Esophagus muscularis mucosa (tissue), 4 donors: ENCODE measurements around the gene PSORS1C1. TPM values are rescaled to one million over a fixed set of nuclear protein-coding genes. Genes with fewer than 3 reads are reported as not detected.
"Not testable (repeated sequence)": the region's sequence is repeated elsewhere in the genome, so short reads cannot be mapped to it uniquely, and the experiment has no call there.

Experiments used
- DNase-seq: peaks from one replicate; pipeline ENCODE4 v3.0.0-alpha.2; 2017; ENCODE audit errors: extremely low spot score
- H3K27ac ChIP-seq, 4 donors: fragments of 200-600 bp; sonication (generic); replicated peaks in 1 of 4; 1 replicate in 3 of 4; 2 replicates in 1 of 4; pipeline ENCODE4 v1.5.1; 2016 to 2019; ENCODE audit warnings: mild to moderate bottlenecking in 1 of 4
- H3K27me3 ChIP-seq, 4 donors: fragments of 200-600 bp; sonication (generic); one replicate each; pipeline versions ENCODE4 v1.5.1 to v1.6.0; 2016 to 2019
- H3K36me3 ChIP-seq, 4 donors: fragments of 200-600 bp; sonication (generic); one replicate each; pipeline ENCODE4 v1.5.1; 2016 to 2019
- H3K4me1 ChIP-seq, 4 donors: fragments of 200-600 bp; sonication (generic); one replicate each; pipeline ENCODE4 v1.5.1; 2016 to 2019
- H3K4me3 ChIP-seq, 4 donors: fragments of 200-600 bp; sonication (generic); 1 replicate in 2 of 4; 2 replicates in 2 of 4; pipeline ENCODE4 v1.5.1; 2016 to 2019; ENCODE audit warnings: mild to moderate bottlenecking in 4 of 4, moderate library complexity in 1 of 4
- H3K9me3 ChIP-seq, 4 donors: fragments of 200-600 bp; sonication (generic); 1 replicate in 3 of 4; 2 replicates in 1 of 4; pipeline ENCODE4 v1.5.1; 2016 to 2019
- CTCF ChIP-seq, 3 experiments: fragments of 200-600 bp in 2 of 3; fragments of 450-650 bp in 1 of 3; sonication (generic) in 2 of 3; IDR thresholded peaks; one replicate each; pipeline ENCODE4 v1.5.1; 2017 to 2019; ENCODE audit warnings: antibody characterized with exemption in 3 of 3, mild to moderate bottlenecking in 2 of 3, moderate library complexity in 1 of 3
- EP300 ChIP-seq: sonication (generic); formaldehyde crosslinking; IDR thresholded peaks from one replicate; pipeline ENCODE4 v1.6.1; 2017; ENCODE audit warnings: antibody characterized with exemption
- POLR2A ChIP-seq: fragments of 450-650 bp; IDR thresholded peaks from one replicate; pipeline ENCODE4 v1.6.1; 2017; ENCODE audit warnings: antibody characterized with exemption, moderate library complexity, mild to moderate bottlenecking, low read depth
- POLR2AphosphoS5 ChIP-seq, 2 donors: sonication (generic); formaldehyde crosslinking; IDR thresholded peaks; one replicate each; pipeline ENCODE4 v1.6.1; 2017; ENCODE audit warnings: antibody characterized with exemption in 2 of 2
- WGBS: methylation state at CpG from one replicate; pipeline ENCODE4 v1.1.5; 2018; 5-methylcytosine and 5-hydroxymethylcytosine counted together
- intact Hi-C: fragments of 100-400 bp; cut with DNase I; formaldehyde crosslinking; loops from one replicate; pipeline ENCODE4 v1.15.1; 2023
- small RNA-seq, 3 donors: library from RNA; depleted of rRNA; stranded (forward); fragments of <200 nt; gene quantifications; one replicate each; pipeline ENCODE3, GENCODE V24; 2016
- total RNA-seq, 4 donors: library from RNA; depleted of rRNA; stranded (reverse); fragments of >200 nt; gene quantifications; one replicate each; pipeline versions ENCODE4 v1.1.0 to v1.2.1, GENCODE V29; 2016

The PSORS1C1 gene
- total RNA-seq, 4 donors from 2014 or later = 0.34 to 1.2 (median 1.1) TPM

- H3K27ac ChIP-seq = peak overlapping the region in 2 of 4 donors; percentile 46 to 58
- H3K36me3 ChIP-seq = no peaks in the 10 kb centered on the region
- H3K27me3 ChIP-seq = no peaks in the 10 kb centered on the region
- TF ChIP-seq POLR2AphosphoS5 (IDR thresholded peaks at IDR 0.05) (peak in 1 of 2 donors; percentile 15), EP300 (no peak)
- H3K4me3 ChIP-seq = peak overlapping the region; percentile 26 to 52 (median 48)
- no peaks in the 10 kb centered on the region for H3K9me3 ChIP-seq
- intact Hi-C loops = no loop called here
- 82% methylated on average over 16 of the region's 26 CpGs for WGBS
- peaks cover 0 to 19% (median 6%) of the 10 kb centered on the region in 4 donors for H3K4me1 ChIP-seq
- no peak for DNase-seq
These were observed 65.9 kb downstream of the PSORS1C1 start for GRCh38 chr6:31180500-31180899.

GRCh38 chr6:31183287-31183686 is 68.7 kb downstream of the PSORS1C1 start:
- H3K9me3 ChIP-seq, H3K27ac ChIP-seq, intact Hi-C loops, H3K36me3 ChIP-seq, H3K4me3 ChIP-seq, H3K27me3 ChIP-seq, DNase-seq: not testable (repeated sequence)
- H3K4me1 ChIP-seq = peaks cover 0 to 19% (median 6%) of the 10 kb centered on the region in 4 donors
- 58% methylated on average over 2 of the region's 2 CpGs for WGBS

GRCh38 chr6:31183859-31184258 is 69.3 kb downstream of the PSORS1C1 start:
- intact Hi-C loops, H3K4me3 ChIP-seq, H3K36me3 ChIP-seq, DNase-seq, H3K27ac ChIP-seq, H3K27me3 ChIP-seq, H3K9me3 ChIP-seq: not testable (repeated sequence)
- WGBS = 77% methylated on average over 6 of the region's 6 CpGs
- H3K4me1 ChIP-seq = peaks cover 0 to 18% (median 4%) of the 10 kb centered on the region in 4 donors

GRCh38 chr6:31185695-31186051 is 71.1 kb downstream of the PSORS1C1 start:
- peak overlapping the region; percentile 10 to 37 (median 22) for H3K4me3 ChIP-seq
- H3K36me3 ChIP-seq, H3K27me3 ChIP-seq, H3K9me3 ChIP-seq, H3K4me1 ChIP-seq, DNase-seq, intact Hi-C loops: not testable (repeated sequence)
- WGBS = 92% methylated on average over 4 of the region's 4 CpGs
- H3K27ac ChIP-seq = peak overlapping the region; percentile 41 to 70 (median 54)

GRCh38 chr6:31186052-31186734 is 71.6 kb downstream of the PSORS1C1 start:
- Histone ChIP-seq H3K36me3 (no peaks in the 10 kb centered on the region), H3K27ac (peak overlapping the region; percentile 41 to 70 (median 54)), H3K4me3 (peak overlapping the region; percentile 10 to 37 (median 22)), H3K4me1 (no peaks in the 10 kb centered on the region), H3K27me3 (no peaks in the 10 kb centered on the region), H3K9me3 (no peaks in the 10 kb centered on the region)
- WGBS = 85% methylated on average over 24 of the region's 24 CpGs
- intact Hi-C loops = no loop called here
- TF ChIP-seq POLR2AphosphoS5 (IDR thresholded peaks at IDR 0.05) (peak; percentile 23 to 44), EP300 (no peak)
- no peak for DNase-seq

GRCh38 chr6:31187780-31188194 is 73.2 kb downstream of the PSORS1C1 start:
- DNase-seq = no peak

GRCh38 chr6:31189223-31189622 is 74.6 kb downstream of the PSORS1C1 start:
- not testable (repeated sequence) for H3K36me3 ChIP-seq

More at GRCh38 chr6:31187780-31188194, 73.2 kb downstream of the PSORS1C1 start:
- no peak overlapping the region for H3K27ac ChIP-seq
- TF ChIP-seq POLR2A = no peak
- no peak for TF ChIP-seq CTCF (IDR thresholded peaks at IDR 0.05)
- no peak for TF ChIP-seq EP300
- no peak for TF ChIP-seq POLR2AphosphoS5 (IDR thresholded peaks at IDR 0.05)
- no peak overlapping the region for H3K4me3 ChIP-seq
- H3K4me1 ChIP-seq = no peaks in the 10 kb centered on the region
- H3K9me3 ChIP-seq = no peaks in the 10 kb centered on the region
- H3K27me3 ChIP-seq = no peaks in the 10 kb centered on the region
- intact Hi-C loops = no loop called here
- WGBS = 69% methylated on average over 5 of the region's 5 CpGs
- no peaks in the 10 kb centered on the region for H3K36me3 ChIP-seq

More at GRCh38 chr6:31189223-31189622, 74.6 kb downstream of the PSORS1C1 start:
- H3K4me3 ChIP-seq, H3K27ac ChIP-seq, H3K27me3 ChIP-seq, H3K4me1 ChIP-seq, DNase-seq, H3K9me3 ChIP-seq, intact Hi-C loops: not testable (repeated sequence)
- 86% methylated on average over 3 of the region's 3 CpGs for WGBS

Small RNA genes within 50 kb of the gene (small RNA-seq; reads per million reads assigned to genes)
- gene POLR2LP1 (0 reads per million in 3 donors), gene RNU6-1133P (0 reads per million in 3 donors)

Other genes starting within 250 kb of the PSORS1C1 start
- gene DDR1, start 230.3 kb upstream of the PSORS1C1 start, total RNA-seq = 10 to 100 TPM; 10.4 to 37.9 (median 23.3) TPM
- gene GTF2H4, start 206.6 kb upstream of the PSORS1C1 start, total RNA-seq = 10 to 100 TPM in 1 of 4 donors, 1 to 10 TPM in 3; 6.3 to 15.4 (median 8.2) TPM
- 10 to 100 TPM in 3 of 4 donors, 1 to 10 TPM in 1; 6.6 to 16.9 (median 12.6) TPM for gene VARS2, start 200.6 kb upstream of the PSORS1C1 start, total RNA-seq
- 1 to 10 TPM in 1 of 4 donors, not detected in 3; 1.1 TPM for gene SFTA2, start 182.6 kb upstream of the PSORS1C1 start, total RNA-seq
- gene MUCL3, start 173.8 kb upstream of the PSORS1C1 start, total RNA-seq = not detected
- 1 to 10 TPM in 1 of 4 donors, not detected in 3; 2.1 TPM for gene MUC21, start 131.1 kb upstream of the PSORS1C1 start, total RNA-seq
- not detected for gene MUC22, start 104.3 kb upstream of the PSORS1C1 start, total RNA-seq
- not detected for gene C6orf15, start 2.2 kb upstream of the PSORS1C1 start, total RNA-seq
- not detected for gene CDSN, start 5.6 kb downstream of the PSORS1C1 start, total RNA-seq
- gene PSORS1C2, start 24.3 kb downstream of the PSORS1C1 start, total RNA-seq = not detected
- 10 to 100 TPM in 2 of 4 donors, 1 to 10 TPM in 2; 5.8 to 11.6 (median 9.4) TPM for gene CCHCR1, start 43.0 kb downstream of the PSORS1C1 start, total RNA-seq
- 1 to 10 TPM; 2.3 to 6.7 (median 5.8) TPM for gene TCF19, start 43.8 kb downstream of the PSORS1C1 start, total RNA-seq
- 1 to 10 TPM in 1 of 4 donors, not detected in 3; 1.3 TPM for gene POU5F1, start 55.9 kb downstream of the PSORS1C1 start, total RNA-seq
- gene HLA-C, start 157.3 kb downstream of the PSORS1C1 start, total RNA-seq = 100 to 1,000 TPM; 251 to 549 (median 296) TPM
- 100 to 1,000 TPM; 336 to 628 (median 502) TPM for gene HLA-B, start 242.4 kb downstream of the PSORS1C1 start, total RNA-seq